A549 treated with Hydrocortisone at 1 μM for 4 hours (cell line): ENCODE measurements around the gene MCOLN2. TPM values are rescaled to one million over a fixed set of nuclear protein-coding genes. Genes with fewer than 3 reads are reported as not detected.

Experiments
- total RNA-seq: library from RNA; stranded (reverse); fragments of 200-300 nt; extraction: Qiagen RNA extraction; gene quantifications from 5 replicates; pipeline ENCODE4 v1.2.3, GENCODE V29; 2022

MCOLN2 gene
- 2.1 to 2.7 TPM (median 2.4 TPM) in 5 replicates for total RNA-seq

DNA sequence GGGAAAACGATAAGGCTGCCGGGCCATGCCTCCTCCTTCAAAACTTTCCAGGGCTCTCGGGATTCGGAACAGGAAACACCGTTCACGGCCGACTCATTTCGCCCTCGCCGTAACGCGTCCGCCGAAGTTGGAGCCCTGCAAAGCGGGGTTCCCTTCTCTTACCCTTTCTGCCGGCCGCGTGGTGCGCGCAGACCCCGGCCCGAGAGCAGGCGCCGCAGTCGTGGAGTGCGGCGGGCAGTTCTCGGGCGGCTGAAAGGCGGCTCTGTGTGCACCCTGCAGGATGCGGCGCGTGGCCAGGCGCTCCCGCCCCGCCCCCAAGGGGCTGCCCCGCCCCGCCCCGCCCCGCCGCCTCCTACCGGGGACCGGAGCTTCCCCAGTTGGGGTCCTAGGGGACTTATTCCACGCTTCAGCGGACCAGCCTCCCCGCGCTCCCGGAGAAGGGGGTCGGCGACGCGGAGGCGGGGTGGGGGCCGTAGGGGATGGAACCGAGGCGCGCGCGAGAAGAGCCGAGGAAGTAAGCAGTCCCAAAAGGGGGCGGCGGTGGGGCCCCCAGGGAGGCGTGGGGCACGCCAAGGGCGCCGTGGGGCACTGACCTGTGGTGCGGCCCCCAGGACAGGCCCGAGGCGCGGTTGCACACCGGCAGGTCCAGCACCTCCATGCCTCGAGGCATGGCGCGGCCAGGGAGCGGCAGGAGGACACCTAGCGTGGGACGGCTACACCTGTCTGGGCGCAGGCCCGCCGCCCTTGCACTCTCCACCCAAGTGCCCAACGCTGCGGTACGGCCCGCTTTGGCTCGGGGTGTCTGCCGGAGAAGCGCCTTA is at the start of gene MCOLN2:
Gene MCOLN2, minus strand, starts transcription at position 268 of the 821 bp plus-strand sequence. Its CDS starts 241 bp downstream, at position 27.

DNA sequence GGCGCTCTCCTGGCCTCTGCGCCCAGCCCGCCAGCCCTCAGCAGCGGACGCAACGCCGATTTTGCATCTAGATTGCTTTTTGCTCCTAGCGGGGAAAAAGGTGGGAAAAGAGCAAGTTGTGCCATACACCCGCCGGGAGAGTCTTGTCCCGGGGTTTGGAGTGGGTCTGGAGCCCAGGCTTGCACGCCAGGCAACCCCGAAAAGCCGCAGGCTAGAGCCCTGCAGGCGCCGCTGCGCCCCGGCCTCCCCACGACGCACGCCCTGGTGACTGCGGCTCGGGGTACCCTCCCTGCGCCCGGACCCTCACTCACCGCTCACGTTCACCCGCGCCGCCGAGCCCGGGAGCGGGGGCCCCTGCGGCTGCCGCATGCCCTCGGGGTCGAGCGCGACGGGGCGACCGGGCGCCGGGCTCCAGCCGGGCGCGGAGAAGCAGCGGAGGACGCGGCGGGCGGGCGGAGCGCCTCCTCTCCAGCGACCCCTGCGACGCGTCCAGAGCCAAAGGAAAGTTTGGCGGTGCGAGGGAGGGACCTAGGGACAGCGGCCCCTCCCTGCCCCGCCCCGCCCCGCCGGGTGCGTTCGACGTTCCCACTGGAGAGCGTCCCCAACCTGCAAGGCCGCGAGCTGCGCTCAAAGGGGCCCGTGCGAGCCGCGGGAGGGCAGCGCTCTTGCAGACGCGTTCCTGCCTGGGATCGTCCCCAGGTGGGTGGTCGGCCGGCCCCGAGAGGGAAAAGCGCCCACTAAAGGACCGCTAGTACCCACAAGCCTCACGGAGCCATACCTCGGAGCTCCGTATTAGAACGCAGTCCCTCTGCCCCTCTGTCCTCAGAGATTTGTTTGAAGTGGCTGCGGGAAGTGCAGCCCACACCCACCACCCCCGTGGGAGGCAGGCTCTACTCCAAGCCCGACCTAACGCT is 104.0 kb downstream of the MCOLN2 start, which contains the start of gene LPAR3:
Gene LPAR3, minus strand, starts transcription at position 502 of the 914 bp plus-strand sequence. CDS start 27,086 bp downstream, outside the sequence.

Other genes with a start within 250 kb of the MCOLN2 start
- gene LPAR3, start 103.9 kb downstream of the MCOLN2 start, total RNA-seq, result 0.26 to 0.37 TPM (median 0.33 TPM) in 5 replicates
- gene MCOLN3, start 51.4 kb upstream of the MCOLN2 start, total RNA-seq, result 3.5 to 4.4 TPM (median 3.8 TPM) in 5 replicates
- 0.54 to 1.2 TPM (median 1.0 TPM) in 5 replicates for gene SYDE2, start 203.9 kb upstream of the MCOLN2 start, total RNA-seq